GM23248 (cell line): ENCODE data around the gene LRRC58.

Source experiments
- EZH2 ChIP-seq: fragments of 200-600 bp; sonication (generic); IDR thresholded peaks from 2 replicates; pipeline ENCODE4 v1.6.1; 2018; ENCODE audit warnings: antibody characterized with exemption, mild to moderate bottlenecking; ENCODE audit not compliant: insufficient read depth, poor library complexity, severe bottlenecking
- EZH2phosphoT487 ChIP-seq: fragments of 200-600 bp; sonication (generic); IDR thresholded peaks from 2 replicates; pipeline ENCODE4 v1.6.1; 2018; ENCODE audit warnings: antibody characterized with exemption, moderate library complexity, mild to moderate bottlenecking, low read depth; ENCODE audit not compliant: insufficient read depth

GRCh38 chr3:120298996-120299395 is 50.2 kb downstream of the LRRC58 start:
- TF ChIP-seq EZH2phosphoT487 (no peak), EZH2 (no peak)
